A549 (cell line): Measurements from ENCODE around the gene CACNA1I. TPM values are rescaled to one million over a fixed set of nuclear protein-coding genes. Genes with fewer than 3 reads are reported as not detected.

Source experiments
- ATAC-seq, 2 experiments: fragments of 200-7000 bp in 1 of 2; fragments of >200 bp in 1 of 2; cut with Nextera tagmentation in 1 of 2; cut with Tn5 transposase in 1 of 2; 3 replicates each; pipeline versions ENCODE4 v1.8.0 to v1.9.1; 2018 to 2020; ENCODE audit warnings: mild to moderate bottlenecking in 1 of 2, moderate library complexity in 1 of 2
- CTCF ChIA-PET: fragments of 300-600 bp; sonication (Branson Sonifier 250); formaldehyde crosslinking; extraction: SDS; loops from one replicate; lab custom pipeline; 2021; ENCODE audit warnings: antibody characterized with exemption, inconsistent platforms; lab: Yijun Ruan, JAX
- POLR2A ChIA-PET: fragments of 350-600 bp; formaldehyde crosslinking; extraction: SDS; loops from one replicate; lab custom pipeline; 2021; ENCODE audit warnings: antibody characterized with exemption, inconsistent platforms; lab: Yijun Ruan, JAX
- DNase-seq, 2 experiments: peaks; one replicate each; pipeline versions ENCODE4 v3.0.0 to v3.0.0-alpha.2; 2011 to 2016; ENCODE audit warnings: low read depth in 1 of 2, low spot score in 1 of 2
- FAIRE-seq: peaks from 2 replicates; lab custom pipeline; 2011; peaks lifted over from hg19 to GRCh38; lab: Jason Lieb, UNC
- H3K27ac ChIP-seq, 2 experiments: fragments of >200 bp; sonication (Bioruptor Twin); formaldehyde crosslinking; 3 replicates each; pipeline ENCODE4 v1.5.1; 2016 to 2017
- H3K4me1 ChIP-seq: fragments of >200 bp; sonication (Bioruptor Twin); formaldehyde crosslinking; 3 replicates; pipeline ENCODE4 v1.6.1; 2016
- H3K4me2 ChIP-seq: fragments of >200 bp; sonication (Bioruptor Twin); formaldehyde crosslinking; 3 replicates; pipeline ENCODE4 v1.6.1; 2016
- H3K4me3 ChIP-seq: fragments of >200 bp; sonication (Bioruptor Twin); formaldehyde crosslinking; 3 replicates; pipeline ENCODE4 v1.5.1; 2016
- H3K9me3 ChIP-seq: fragments of >200 bp; sonication (Bioruptor Twin); formaldehyde crosslinking; 3 replicates; pipeline ENCODE4 v1.6.1; 2016
- BHLHE40 ChIP-seq: IDR thresholded peaks from 2 replicates; pipeline ENCODE4 v1.6.1; 2012; ENCODE audit warnings: low read depth, low read length, inconsistent platforms
- CBX8 ChIP-seq: fragments of 200-600 bp; sonication (generic); IDR thresholded peaks from 2 replicates; pipeline ENCODE4 v1.6.1; 2016
- CEBPB ChIP-seq, 2 experiments: fragments of >200 bp in 1 of 2; sonication (Bioruptor Twin) in 1 of 2; formaldehyde crosslinking in 1 of 2; IDR thresholded peaks; 2 replicates each; pipeline ENCODE4 v1.6.1; 2012 to 2016
- FOSB ChIP-seq: fragments of 250-450 bp; sonication (Bioruptor Pico); IDR thresholded peaks from 2 replicates; pipeline ENCODE4 v1.5.0; 2020; ENCODE audit warnings: mild to moderate bottlenecking, moderate library complexity
- FOSL2 ChIP-seq, 2 experiments: fragments of 450-650 bp in 1 of 2; fragments of >200 bp in 1 of 2; sonication (Bioruptor Twin) in 1 of 2; formaldehyde crosslinking; IDR thresholded peaks; 2 replicates each; pipeline versions ENCODE4 v1.5.0 to v1.6.1; 2016 to 2020; ENCODE audit warnings: mild to moderate bottlenecking in 1 of 2, moderate library complexity in 1 of 2
- HDAC2 ChIP-seq: fragments of 200-600 bp; sonication (generic); IDR thresholded peaks from 2 replicates; pipeline ENCODE4 v1.6.1; 2016
- JUN ChIP-seq, 2 experiments: fragments of >200 bp; sonication (Bioruptor Twin); formaldehyde crosslinking; IDR thresholded peaks; 2 replicates in 1 of 2; 3 replicates in 1 of 2; pipeline ENCODE4 v1.6.1; 2016 to 2017
- KDM1A ChIP-seq: fragments of 200-600 bp; sonication (generic); IDR thresholded peaks from 2 replicates; pipeline ENCODE4 v1.6.1; 2016; ENCODE audit warnings: low read depth, mild to moderate bottlenecking
- KDM5A ChIP-seq: fragments of 200-600 bp; sonication (generic); IDR thresholded peaks from 2 replicates; pipeline ENCODE4 v1.6.1; 2016; ENCODE audit warnings: antibody characterized with exemption, mild to moderate bottlenecking
- MAZ ChIP-seq: fragments of 150-350 bp; IDR thresholded peaks from 2 replicates; pipeline ENCODE4 v1.6.1; 2014; ENCODE audit warnings: antibody characterized with exemption, low read depth, low read length, borderline replicate concordance
- MYC ChIP-seq: IDR thresholded peaks from 2 replicates; pipeline ENCODE4 v1.6.1; 2012; ENCODE audit warnings: mild to moderate bottlenecking, inconsistent platforms, low read length, improper control_type of control experiment, borderline replicate concordance
- NFE2L2 ChIP-seq: fragments of 150-350 bp; conservative IDR thresholded peaks from 2 replicates; pipeline ENCODE4 v1.6.1; 2014; ENCODE audit warnings: low read length
- NPAS2 ChIP-seq: fragments of 250-450 bp; sonication (Bioruptor Pico); IDR thresholded peaks from 2 replicates; pipeline ENCODE4 v1.8.0; 2022; ENCODE audit warnings: mild to moderate bottlenecking, moderate library complexity, borderline replicate concordance
- NR3C1 ChIP-seq: fragments of >200 bp; sonication (Bioruptor Twin); formaldehyde crosslinking; IDR thresholded peaks from 3 replicates; pipeline ENCODE4 v1.6.1; 2017
- POLR2AphosphoS2 ChIP-seq: conservative IDR thresholded peaks from 2 replicates; pipeline ENCODE4 v1.6.1; 2012; ENCODE audit warnings: low read length, improper control_type of control experiment, inconsistent platforms
- RCOR1 ChIP-seq: fragments of 150-350 bp; IDR thresholded peaks from 2 replicates; pipeline ENCODE4 v1.6.1; 2014; ENCODE audit warnings: antibody characterized with exemption, low read length, low read depth
- RFX5 ChIP-seq: fragments of 450-650 bp; IDR thresholded peaks from 2 replicates; pipeline ENCODE4 v1.7.1; 2014; ENCODE audit warnings: antibody characterized with exemption, mild to moderate bottlenecking, moderate library complexity
- RNF2 ChIP-seq: fragments of 200-600 bp; sonication (generic); IDR thresholded peaks from 2 replicates; pipeline ENCODE4 v1.6.1; 2016; ENCODE audit warnings: low read depth, mild to moderate bottlenecking, antibody characterized with exemption, moderate library complexity, borderline replicate concordance
- SMC3 ChIP-seq: fragments of >200 bp; sonication (Bioruptor Twin); formaldehyde crosslinking; IDR thresholded peaks from 3 replicates; pipeline ENCODE4 v1.6.1; 2018; ENCODE audit warnings: inconsistent platforms
- SREBF2 ChIP-seq: fragments of 450-650 bp; IDR thresholded peaks from 2 replicates; pipeline ENCODE4 v1.6.1; 2014; ENCODE audit warnings: mild to moderate bottlenecking, moderate library complexity
- ZC3H11A ChIP-seq: fragments of 450-650 bp; IDR thresholded peaks from 2 replicates; pipeline ENCODE4 v1.6.1; 2014; ENCODE audit warnings: antibody characterized with exemption, mild to moderate bottlenecking
- ZNF302 ChIP-seq: fragments of 250-450 bp; sonication (Bioruptor Pico); IDR thresholded peaks from 2 replicates; pipeline ENCODE4 v1.9.0; 2021; ENCODE audit warnings: inconsistent platforms, mild to moderate bottlenecking, moderate library complexity
- WGBS: methylation state at CpG from one replicate; pipeline ENCODE4 v1.1.6; 2017; ENCODE audit errors: missing lambda C conversion rate; 5-methylcytosine and 5-hydroxymethylcytosine counted together
- polyA plus RNA-seq, 4 experiments: library from polyadenylated mRNA; depleted of rRNA in 3 of 4; stranded (reverse); fragments of >200 nt; fragmentation: RNase III in 1 of 4; extraction: RNeasy Plus Mini Kit Qiagen cat#74134 plus additional on column Dnase treatment in 1 of 4; gene quantifications; 2 replicates in 3 of 4; 3 replicates in 1 of 4; pipeline ENCODE4 v1.2.3, GENCODE V29; 2011 to 2017
- TF ChIP-seq, protein P1 (sequence below): fragments of 200-600 bp; sonication (generic); IDR thresholded peaks from 2 replicates; pipeline ENCODE4 v1.6.1; 2016; ENCODE audit warnings: antibody characterized with exemption, mild to moderate bottlenecking, moderate library complexity
- TF ChIP-seq, protein P2 (sequence below): fragments of 250-450 bp; sonication (Bioruptor Pico); IDR thresholded peaks from 2 replicates; pipeline ENCODE4 v1.5.0; 2020; ENCODE audit warnings: low read depth, mild to moderate bottlenecking, moderate library complexity
- TF ChIP-seq, protein P3 (sequence below): fragments of 150-350 bp; IDR thresholded peaks from 2 replicates; pipeline ENCODE4 v1.6.1; 2014; ENCODE audit warnings: low read depth, mild to moderate bottlenecking, low read length
- TF ChIP-seq, protein P4 (sequence below): fragments of 250-450 bp; sonication (Bioruptor Pico); IDR thresholded peaks from 2 replicates; pipeline ENCODE4 v1.5.0; 2021; ENCODE audit warnings: mild to moderate bottlenecking, moderate library complexity, borderline replicate concordance

CACNA1I gene
- polyA plus RNA-seq, 2 of the 4 experiments (the other 2 are of a cell fraction) = 0.03 to 0.13 TPM

DNA sequence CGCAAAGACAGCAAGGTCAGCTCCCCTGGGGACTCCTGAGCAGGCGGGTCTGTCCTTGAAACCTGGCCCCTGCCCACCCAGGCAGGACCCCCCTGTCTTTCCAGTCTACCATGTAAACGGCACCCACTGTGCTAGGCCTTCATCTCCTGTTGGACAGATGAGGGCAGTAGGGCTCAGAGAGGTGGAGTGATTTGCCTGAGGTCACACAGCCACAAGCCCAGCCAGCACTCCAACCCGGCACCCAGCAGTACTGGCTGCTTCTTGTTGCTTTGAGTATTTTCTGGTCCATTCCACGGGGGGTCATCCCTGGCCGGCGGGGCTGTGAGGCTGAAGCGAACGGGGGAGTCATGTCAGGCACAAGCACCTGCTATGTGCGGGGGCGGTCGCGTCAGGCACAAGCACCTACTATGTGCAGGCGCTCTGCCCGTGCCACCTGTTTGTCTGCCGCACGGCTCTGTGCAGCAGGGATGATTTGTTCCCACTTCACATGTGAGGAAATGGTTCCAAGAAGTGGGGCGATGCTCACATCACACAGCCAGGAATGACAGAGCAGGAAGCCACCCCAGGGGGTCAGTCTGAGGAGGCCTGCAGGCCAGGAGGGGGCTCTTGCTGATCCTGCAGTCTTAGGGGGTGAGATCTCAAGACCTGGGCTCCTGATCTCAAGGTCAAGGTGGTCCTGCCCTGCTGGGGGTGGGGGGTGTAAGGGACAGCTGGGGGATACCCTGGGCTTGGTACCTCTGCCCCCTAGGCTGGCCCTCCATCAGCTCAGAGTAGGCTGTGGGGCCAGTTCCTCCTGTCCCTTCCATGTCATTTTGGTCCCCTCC is 110.7 kb downstream of the CACNA1I start:
- no peak for TF ChIP-seq JUN (IDR thresholded peaks at IDR 0.05)
- no peak for TF ChIP-seq CBX8
- no peak for TF ChIP-seq HDAC2
- no peak for TF ChIP-seq BHLHE40
- TF ChIP-seq MYC = no peak
- H3K9me3 ChIP-seq = no peaks in the 10 kb centered on the region
- FAIRE-seq = no peak
- ChIA-PET CTCF (interaction anchor here (1.2 kb wide), 1 partner anchor 28 kb away, joined by 3 read pairs; no protein-coding TSS in a partner anchor), POLR2A (no interaction called here)
- H3K4me2 ChIP-seq = no peak overlapping the region
- no peak for DNase-seq
- no peak for ATAC-seq
- H3K27ac ChIP-seq = no peak overlapping the region
- 50% methylated on average over 8 of the region's 18 CpGs for WGBS
- no peak overlapping the region for H3K4me3 ChIP-seq
- H3K4me1 ChIP-seq = no peaks in the 10 kb centered on the region

DNA sequence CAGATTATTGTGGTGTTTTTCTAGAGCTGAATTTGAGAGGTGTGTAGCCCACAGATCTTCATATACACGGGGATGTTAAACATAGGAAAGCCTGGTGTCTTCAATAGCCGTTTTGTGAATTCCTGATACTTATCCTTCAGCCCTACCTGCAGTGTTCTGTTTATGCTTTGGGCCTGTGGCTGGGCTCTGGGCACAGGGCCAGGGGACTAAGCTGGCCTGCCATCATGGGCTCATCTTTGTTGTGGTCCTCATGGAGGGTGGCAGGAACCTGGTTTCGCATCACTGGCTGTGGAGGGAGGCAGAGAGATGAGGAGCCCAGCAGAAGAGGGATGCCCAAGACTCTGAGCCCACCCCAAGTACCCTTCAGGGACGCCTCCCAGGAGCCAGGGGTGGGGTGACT is 112.4 kb downstream of the CACNA1I start:
- no peak for TF ChIP-seq FOSL2 (IDR thresholded peaks at IDR 0.05)
- TF ChIP-seq FOSL2 (CRISPR knock-in tag; IDR thresholded peaks at IDR 0.05) = no peak
- TF ChIP-seq NFE2L2 = no peak
- TF ChIP-seq, protein P1, sequence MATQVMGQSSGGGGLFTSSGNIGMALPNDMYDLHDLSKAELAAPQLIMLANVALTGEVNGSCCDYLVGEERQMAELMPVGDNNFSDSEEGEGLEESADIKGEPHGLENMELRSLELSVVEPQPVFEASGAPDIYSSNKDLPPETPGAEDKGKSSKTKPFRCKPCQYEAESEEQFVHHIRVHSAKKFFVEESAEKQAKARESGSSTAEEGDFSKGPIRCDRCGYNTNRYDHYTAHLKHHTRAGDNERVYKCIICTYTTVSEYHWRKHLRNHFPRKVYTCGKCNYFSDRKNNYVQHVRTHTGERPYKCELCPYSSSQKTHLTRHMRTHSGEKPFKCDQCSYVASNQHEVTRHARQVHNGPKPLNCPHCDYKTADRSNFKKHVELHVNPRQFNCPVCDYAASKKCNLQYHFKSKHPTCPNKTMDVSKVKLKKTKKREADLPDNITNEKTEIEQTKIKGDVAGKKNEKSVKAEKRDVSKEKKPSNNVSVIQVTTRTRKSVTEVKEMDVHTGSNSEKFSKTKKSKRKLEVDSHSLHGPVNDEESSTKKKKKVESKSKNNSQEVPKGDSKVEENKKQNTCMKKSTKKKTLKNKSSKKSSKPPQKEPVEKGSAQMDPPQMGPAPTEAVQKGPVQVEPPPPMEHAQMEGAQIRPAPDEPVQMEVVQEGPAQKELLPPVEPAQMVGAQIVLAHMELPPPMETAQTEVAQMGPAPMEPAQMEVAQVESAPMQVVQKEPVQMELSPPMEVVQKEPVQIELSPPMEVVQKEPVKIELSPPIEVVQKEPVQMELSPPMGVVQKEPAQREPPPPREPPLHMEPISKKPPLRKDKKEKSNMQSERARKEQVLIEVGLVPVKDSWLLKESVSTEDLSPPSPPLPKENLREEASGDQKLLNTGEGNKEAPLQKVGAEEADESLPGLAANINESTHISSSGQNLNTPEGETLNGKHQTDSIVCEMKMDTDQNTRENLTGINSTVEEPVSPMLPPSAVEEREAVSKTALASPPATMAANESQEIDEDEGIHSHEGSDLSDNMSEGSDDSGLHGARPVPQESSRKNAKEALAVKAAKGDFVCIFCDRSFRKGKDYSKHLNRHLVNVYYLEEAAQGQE = no peak
- no peak for TF ChIP-seq RNF2
- TF ChIP-seq FOSB (CRISPR knock-in tag) = no peak
- no peak for TF ChIP-seq ZNF302
- TF ChIP-seq CEBPB (IDR thresholded peaks at IDR 0.05) = no peak
- no peak for TF ChIP-seq NPAS2 (CRISPR knock-in tag)
- no peak for TF ChIP-seq MYC
- TF ChIP-seq RFX5 = no peak
- TF ChIP-seq MAZ = no peak
- no peak for TF ChIP-seq POLR2AphosphoS2
- TF ChIP-seq, protein P2, sequence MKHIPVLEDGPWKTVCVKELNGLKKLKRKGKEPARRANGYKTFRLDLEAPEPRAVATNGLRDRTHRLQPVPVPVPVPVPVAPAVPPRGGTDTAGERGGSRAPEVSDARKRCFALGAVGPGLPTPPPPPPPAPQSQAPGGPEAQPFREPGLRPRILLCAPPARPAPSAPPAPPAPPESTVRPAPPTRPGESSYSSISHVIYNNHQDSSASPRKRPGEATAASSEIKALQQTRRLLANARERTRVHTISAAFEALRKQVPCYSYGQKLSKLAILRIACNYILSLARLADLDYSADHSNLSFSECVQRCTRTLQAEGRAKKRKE (CRISPR knock-in tag) = no peak
- no peak for TF ChIP-seq ZC3H11A
- TF ChIP-seq KDM1A = no peak
- TF ChIP-seq, all 56 proteins: peak for 0
- DNase-seq (no peak), ATAC-seq (no peak), FAIRE-seq (no peak)
- 19% methylated on average over 2 of the region's 4 CpGs for WGBS
- H3K27ac ChIP-seq = no peak overlapping the region
- H3K4me2 ChIP-seq = no peak overlapping the region
- ChIA-PET POLR2A (no interaction called here), CTCF (no interaction called here)
- H3K4me3 ChIP-seq = no peak overlapping the region
- H3K9me3 ChIP-seq = no peaks in the 10 kb centered on the region
- H3K4me1 ChIP-seq = no peaks in the 10 kb centered on the region

DNA sequence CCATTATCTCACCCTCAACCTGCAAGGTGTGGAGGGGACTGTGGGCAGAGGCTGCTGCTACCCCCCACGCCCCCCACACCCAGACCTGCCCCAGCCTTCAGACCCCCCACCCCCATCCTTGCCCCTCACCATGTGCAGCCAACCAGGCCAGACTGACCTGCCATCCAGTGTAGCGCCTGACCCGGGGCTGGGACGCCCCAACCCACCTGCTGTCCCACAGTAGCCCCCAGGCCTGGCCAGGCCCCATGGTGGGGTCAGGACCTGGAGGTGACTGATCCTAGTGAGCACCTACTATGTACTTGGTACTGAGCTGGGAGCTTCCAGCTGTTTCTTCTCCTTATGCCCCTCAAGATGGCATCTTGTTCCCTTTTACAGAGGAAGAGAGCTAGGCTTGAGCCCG is 113.1 kb downstream of the CACNA1I start:
- no peak for ATAC-seq
- no peak overlapping the region for H3K4me2 ChIP-seq
- 88% methylated on average over 1 of the region's 5 CpGs for WGBS
- H3K4me3 ChIP-seq = no peak overlapping the region
- no peak for FAIRE-seq
- H3K4me1 ChIP-seq = no peaks in the 10 kb centered on the region
- H3K27ac ChIP-seq = no peak overlapping the region
- no peaks in the 10 kb centered on the region for H3K9me3 ChIP-seq
- DNase-seq = no peak
- POLR2A ChIA-PET = no interaction called here
- CTCF ChIA-PET = no interaction called here
- TF ChIP-seq, protein P3, sequence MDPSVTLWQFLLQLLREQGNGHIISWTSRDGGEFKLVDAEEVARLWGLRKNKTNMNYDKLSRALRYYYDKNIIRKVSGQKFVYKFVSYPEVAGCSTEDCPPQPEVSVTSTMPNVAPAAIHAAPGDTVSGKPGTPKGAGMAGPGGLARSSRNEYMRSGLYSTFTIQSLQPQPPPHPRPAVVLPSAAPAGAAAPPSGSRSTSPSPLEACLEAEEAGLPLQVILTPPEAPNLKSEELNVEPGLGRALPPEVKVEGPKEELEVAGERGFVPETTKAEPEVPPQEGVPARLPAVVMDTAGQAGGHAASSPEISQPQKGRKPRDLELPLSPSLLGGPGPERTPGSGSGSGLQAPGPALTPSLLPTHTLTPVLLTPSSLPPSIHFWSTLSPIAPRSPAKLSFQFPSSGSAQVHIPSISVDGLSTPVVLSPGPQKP = no peak
- TF ChIP-seq SREBF2 = no peak
- no peak for TF ChIP-seq SMC3
- TF ChIP-seq, protein P4, sequence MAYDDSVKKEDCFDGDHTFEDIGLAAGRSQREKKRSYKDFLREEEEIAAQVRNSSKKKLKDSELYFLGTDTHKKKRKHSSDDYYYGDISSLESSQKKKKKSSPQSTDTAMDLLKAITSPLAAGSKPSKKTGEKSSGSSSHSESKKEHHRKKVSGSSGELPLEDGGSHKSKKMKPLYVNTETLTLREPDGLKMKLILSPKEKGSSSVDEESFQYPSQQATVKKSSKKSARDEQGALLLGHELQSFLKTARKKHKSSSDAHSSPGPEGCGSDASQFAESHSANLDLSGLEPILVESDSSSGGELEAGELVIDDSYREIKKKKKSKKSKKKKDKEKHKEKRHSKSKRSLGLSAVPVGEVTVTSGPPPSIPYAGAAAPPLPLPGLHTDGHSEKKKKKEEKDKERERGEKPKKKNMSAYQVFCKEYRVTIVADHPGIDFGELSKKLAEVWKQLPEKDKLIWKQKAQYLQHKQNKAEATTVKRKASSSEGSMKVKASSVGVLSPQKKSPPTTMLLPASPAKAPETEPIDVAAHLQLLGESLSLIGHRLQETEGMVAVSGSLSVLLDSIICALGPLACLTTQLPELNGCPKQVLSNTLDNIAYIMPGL (CRISPR knock-in tag) = no peak
- no peak for TF ChIP-seq NR3C1
- no peak for TF ChIP-seq KDM5A
- TF ChIP-seq RCOR1 = no peak
- TF ChIP-seq, protein P2 (CRISPR knock-in tag) = no peak
